Endometrial microvascular endothelial cells (primary cell): Measurements from ENCODE around the gene OMP. TPM values are rescaled to one million over a fixed set of nuclear protein-coding genes. Genes with fewer than 3 reads are reported as not detected.

Experiments used
- in situ Hi-C: cut with HindIII; loops from 2 replicates; pipeline ENCODE4 v1.10.0; 2017; ENCODE audit warnings: low sequenced_read_pairs, low pct_unique_long_range_greater_than_20kb; ENCODE audit errors: inconsistent ontology term
- total RNA-seq: library from RNA; depleted of rRNA; stranded (reverse); fragments of >200 nt; gene quantifications from one replicate; pipeline ENCODE4 v1.2.3, GENCODE V29; 2015; ENCODE audit errors: inconsistent ontology term

The OMP gene
- total RNA-seq, 1 donor from 2014 or later = not detected

- in situ Hi-C loops = no loop called here
These were observed 43.8 kb downstream of the OMP start for GRCh38 chr11:77146261-77147035.

- in situ Hi-C loops = no loop called here
These were observed 44.3 kb downstream of the OMP start for GRCh38 chr11:77147036-77147315.

GRCh38 chr11:77147668-77148321, 45.2 kb downstream of the OMP start:
- in situ Hi-C loops = no loop called here

GRCh38 chr11:77148963-77149715, 46.5 kb downstream of the OMP start:
- in situ Hi-C loops = no loop called here

- in situ Hi-C loops = no loop called here
These were observed 47.2 kb downstream of the OMP start for GRCh38 chr11:77149716-77150392.

- in situ Hi-C loops = no loop called here
These were observed 48.2 kb downstream of the OMP start for GRCh38 chr11:77150836-77151235.

GRCh38 chr11:77151804-77152509, 49.3 kb downstream of the OMP start:
- in situ Hi-C loops = no loop called here

- in situ Hi-C loops = no loop called here
These were observed 50.2 kb downstream of the OMP start for GRCh38 chr11:77152846-77153245.

Other genes with a start within 250 kb of the OMP start
- 33.1 TPM for gene ACER3, start 241.9 kb upstream of the OMP start, total RNA-seq
- gene B3GNT6, start 68.4 kb upstream of the OMP start, total RNA-seq = not detected
- gene CAPN5, start 35.9 kb upstream of the OMP start, total RNA-seq = 3.5 TPM
- not detected for gene MYO7A, start 25.4 kb downstream of the OMP start, total RNA-seq
- gene GDPD4, start 198.8 kb downstream of the OMP start, total RNA-seq = not detected